Measurements from ENCODE around the gene TESK1. TPM values are rescaled to one million over a fixed set of nuclear protein-coding genes. Genes with fewer than 3 reads are reported as not detected.
"Not testable (repeated sequence)": the region's sequence is repeated elsewhere in the genome, so short reads cannot be mapped to it uniquely, and the experiment has no call there.

TESK1 gene
- total and polyA plus RNA-seq, 2 donors = 9.3 to 32.8 TPM

- DNase-seq (ENCODE audit: low read depth in 6 of 9, low spot score in 9 of 9) = no peak
These were observed 30.4 kb upstream of the TESK1 start for GRCh38 chr9:35574578-35575122.

GRCh38 chr9:35575478-35575877 is 29.6 kb upstream of the TESK1 start:
- WGBS = 97% methylated on average over 5 of the region's 5 CpGs
- DNase-seq (ENCODE audit: low read depth in 6 of 9, low spot score in 9 of 9) = no peak
- no peak overlapping the region for H3K4me3 ChIP-seq (ENCODE audit: low read length in 2 of 2)

More at GRCh38 chr9:35574578-35575122, 30.4 kb upstream of the TESK1 start:
- Histone ChIP-seq H3K27ac (ENCODE audit: low read depth in 1 of 2, low read length in 1 of 2) (no peak overlapping the region), H3K36me3 (ENCODE audit: control insufficient read depth in 2 of 2, insufficient read depth in 2 of 2, low read length in 1 of 2) (no peaks in the 10 kb centered on the region), H3K9me3 (ENCODE audit: control insufficient read depth in 2 of 2, insufficient read depth in 1 of 2, low read length in 1 of 2) (no peaks in the 10 kb centered on the region), H3K4me1 (ENCODE audit: control insufficient read depth in 2 of 2, insufficient read depth in 2 of 2, low read length in 2 of 2) (no peaks in the 10 kb centered on the region), H3K27me3 (ENCODE audit: control insufficient read depth in 2 of 2, insufficient read depth in 1 of 2, low read length in 1 of 2) (no peaks in the 10 kb centered on the region), H3K4me3 (ENCODE audit: low read length in 2 of 2) (no peak overlapping the region)
- WGBS = 98% methylated on average over 2 of the region's 2 CpGs

GRCh38 chr9:35577486-35577885 is 27.6 kb upstream of the TESK1 start:
- Histone ChIP-seq H3K9me3 (ENCODE audit: control insufficient read depth in 2 of 2, insufficient read depth in 1 of 2, low read length in 1 of 2) (peaks cover 2 to 11% of the 10 kb centered on the region in 2 donors), H3K27ac (ENCODE audit: low read depth in 1 of 2, low read length in 1 of 2) (no peak overlapping the region)

More at GRCh38 chr9:35575478-35575877, 29.6 kb upstream of the TESK1 start:
- Histone ChIP-seq H3K9me3 (ENCODE audit: control insufficient read depth in 2 of 2, insufficient read depth in 1 of 2, low read length in 1 of 2) (peaks cover 2 to 5% of the 10 kb centered on the region in 2 donors), H3K27me3 (ENCODE audit: control insufficient read depth in 2 of 2, insufficient read depth in 1 of 2, low read length in 1 of 2) (no peaks in the 10 kb centered on the region), H3K4me1 (ENCODE audit: control insufficient read depth in 2 of 2, insufficient read depth in 2 of 2, low read length in 2 of 2) (no peaks in the 10 kb centered on the region), H3K36me3 (ENCODE audit: control insufficient read depth in 2 of 2, insufficient read depth in 2 of 2, low read length in 1 of 2) (no peaks in the 10 kb centered on the region), H3K27ac (ENCODE audit: low read depth in 1 of 2, low read length in 1 of 2) (no peak overlapping the region)

GRCh38 chr9:35579130-35579529 is 25.9 kb upstream of the TESK1 start:
- 98% methylated on average over 1 of the region's 1 CpG for WGBS

More at GRCh38 chr9:35577486-35577885, 27.6 kb upstream of the TESK1 start:
- DNase-seq (ENCODE audit: low read depth in 6 of 9, low spot score in 9 of 9) = no peak
- no peaks in the 10 kb centered on the region for H3K36me3 ChIP-seq (ENCODE audit: control insufficient read depth in 2 of 2, insufficient read depth in 2 of 2, low read length in 1 of 2)
- H3K27me3 ChIP-seq (ENCODE audit: control insufficient read depth in 2 of 2, insufficient read depth in 1 of 2, low read length in 1 of 2) = no peaks in the 10 kb centered on the region
- H3K4me1 ChIP-seq (ENCODE audit: control insufficient read depth in 2 of 2, insufficient read depth in 2 of 2, low read length in 2 of 2) = no peaks in the 10 kb centered on the region
- H3K4me3 ChIP-seq (ENCODE audit: low read length in 2 of 2) = no peak overlapping the region
- WGBS = 94% methylated on average over 5 of the region's 5 CpGs

GRCh38 chr9:35579659-35580227 is 25.3 kb upstream of the TESK1 start:
- H3K9me3 ChIP-seq (ENCODE audit: control insufficient read depth in 2 of 2, insufficient read depth in 1 of 2, low read length in 1 of 2) = peaks cover 2 to 11% of the 10 kb centered on the region in 2 donors
- not testable (repeated sequence) for H3K4me1 ChIP-seq (ENCODE audit: control insufficient read depth in 2 of 2, insufficient read depth in 2 of 2, low read length in 2 of 2); H3K4me3 ChIP-seq (ENCODE audit: low read length in 2 of 2); DNase-seq (ENCODE audit: low read depth in 6 of 9, low spot score in 9 of 9); H3K36me3 ChIP-seq (ENCODE audit: control insufficient read depth in 2 of 2, insufficient read depth in 2 of 2, low read length in 1 of 2); H3K27ac ChIP-seq (ENCODE audit: low read depth in 1 of 2, low read length in 1 of 2); H3K27me3 ChIP-seq (ENCODE audit: control insufficient read depth in 2 of 2, insufficient read depth in 1 of 2, low read length in 1 of 2)
- WGBS = 95% methylated on average over 1 of the region's 1 CpG

More at GRCh38 chr9:35579130-35579529, 25.9 kb upstream of the TESK1 start:
- Histone ChIP-seq H3K4me1 (ENCODE audit: control insufficient read depth in 2 of 2, insufficient read depth in 2 of 2, low read length in 2 of 2) (no peaks in the 10 kb centered on the region), H3K27me3 (ENCODE audit: control insufficient read depth in 2 of 2, insufficient read depth in 1 of 2, low read length in 1 of 2) (no peaks in the 10 kb centered on the region), H3K27ac (ENCODE audit: low read depth in 1 of 2, low read length in 1 of 2) (no peak overlapping the region), H3K4me3 (ENCODE audit: low read length in 2 of 2) (no peak overlapping the region), H3K36me3 (ENCODE audit: control insufficient read depth in 2 of 2, insufficient read depth in 2 of 2, low read length in 1 of 2) (no peaks in the 10 kb centered on the region), H3K9me3 (ENCODE audit: control insufficient read depth in 2 of 2, insufficient read depth in 1 of 2, low read length in 1 of 2) (peaks cover 2 to 11% of the 10 kb centered on the region in 2 donors)
- DNase-seq (ENCODE audit: low read depth in 6 of 9, low spot score in 9 of 9) = no peak

GRCh38 chr9:35583521-35583920 is 21.5 kb upstream of the TESK1 start:
- not testable (repeated sequence) for H3K4me3 ChIP-seq (ENCODE audit: low read length in 2 of 2); DNase-seq (ENCODE audit: low read depth in 6 of 9, low spot score in 9 of 9); H3K27me3 ChIP-seq (ENCODE audit: control insufficient read depth in 2 of 2, insufficient read depth in 1 of 2, low read length in 1 of 2); H3K4me1 ChIP-seq (ENCODE audit: control insufficient read depth in 2 of 2, insufficient read depth in 2 of 2, low read length in 2 of 2); H3K27ac ChIP-seq (ENCODE audit: low read depth in 1 of 2, low read length in 1 of 2); H3K36me3 ChIP-seq (ENCODE audit: control insufficient read depth in 2 of 2, insufficient read depth in 2 of 2, low read length in 1 of 2)
- WGBS = 89% methylated on average over 6 of the region's 6 CpGs
- H3K9me3 ChIP-seq (ENCODE audit: control insufficient read depth in 2 of 2, insufficient read depth in 1 of 2, low read length in 1 of 2) = peaks cover 2 to 11% of the 10 kb centered on the region in 2 donors

- 96% methylated on average over 3 of the region's 3 CpGs for WGBS
- H3K4me1 ChIP-seq (ENCODE audit: control insufficient read depth in 2 of 2, insufficient read depth in 2 of 2, low read length in 2 of 2); H3K27me3 ChIP-seq (ENCODE audit: control insufficient read depth in 2 of 2, insufficient read depth in 1 of 2, low read length in 1 of 2); DNase-seq (ENCODE audit: low read depth in 6 of 9, low spot score in 9 of 9); H3K36me3 ChIP-seq (ENCODE audit: control insufficient read depth in 2 of 2, insufficient read depth in 2 of 2, low read length in 1 of 2); H3K27ac ChIP-seq (ENCODE audit: low read depth in 1 of 2, low read length in 1 of 2); H3K4me3 ChIP-seq (ENCODE audit: low read length in 2 of 2): not testable (repeated sequence)
- H3K9me3 ChIP-seq (ENCODE audit: control insufficient read depth in 2 of 2, insufficient read depth in 1 of 2, low read length in 1 of 2) = peaks cover 2 to 11% of the 10 kb centered on the region in 2 donors
These were observed 20.4 kb upstream of the TESK1 start for GRCh38 chr9:35584681-35585080.

- H3K36me3 ChIP-seq (ENCODE audit: control insufficient read depth in 2 of 2, insufficient read depth in 2 of 2, low read length in 1 of 2); H3K4me3 ChIP-seq (ENCODE audit: low read length in 2 of 2); H3K4me1 ChIP-seq (ENCODE audit: control insufficient read depth in 2 of 2, insufficient read depth in 2 of 2, low read length in 2 of 2); H3K27me3 ChIP-seq (ENCODE audit: control insufficient read depth in 2 of 2, insufficient read depth in 1 of 2, low read length in 1 of 2); H3K9me3 ChIP-seq (ENCODE audit: control insufficient read depth in 2 of 2, insufficient read depth in 1 of 2, low read length in 1 of 2); H3K27ac ChIP-seq (ENCODE audit: low read depth in 1 of 2, low read length in 1 of 2); DNase-seq (ENCODE audit: low read depth in 6 of 9, low spot score in 9 of 9): not testable (repeated sequence)
- WGBS = 98% methylated on average over 5 of the region's 5 CpGs
These were observed 16.6 kb upstream of the TESK1 start for GRCh38 chr9:35588506-35588905.

GRCh38 chr9:35593581-35593980 is 11.5 kb upstream of the TESK1 start:
- Histone ChIP-seq H3K9me3 (ENCODE audit: control insufficient read depth in 2 of 2, insufficient read depth in 1 of 2, low read length in 1 of 2) (peaks cover 0 to 10% of the 10 kb centered on the region in 2 donors), H3K4me3 (ENCODE audit: low read length in 2 of 2) (no peak overlapping the region), H3K27ac (ENCODE audit: low read depth in 1 of 2, low read length in 1 of 2) (no peak overlapping the region), H3K4me1 (ENCODE audit: control insufficient read depth in 2 of 2, insufficient read depth in 2 of 2, low read length in 2 of 2) (peaks cover 0 to under 1% of the 10 kb centered on the region in 2 donors), H3K36me3 (ENCODE audit: control insufficient read depth in 2 of 2, insufficient read depth in 2 of 2, low read length in 1 of 2) (no peaks in the 10 kb centered on the region), H3K27me3 (ENCODE audit: control insufficient read depth in 2 of 2, insufficient read depth in 1 of 2, low read length in 1 of 2) (no peaks in the 10 kb centered on the region)
- DNase-seq (ENCODE audit: low read depth in 6 of 9, low spot score in 9 of 9) = no peak

Measured in thymus (tissue), 11 donors.